Mesenchymal stem cell (in vitro differentiated cells and primary cell): ENCODE results near the gene MDM1.

Experiments
- DNase-seq: peaks from one replicate; pipeline ENCODE4 v3.0.0-alpha.2; 2013
- H2AFZ ChIP-seq: one replicate; pipeline ENCODE4 v1.6.1; 2013; ENCODE audit warnings: low read depth, mild to moderate bottlenecking, control low read depth, inconsistent platforms, low read length, moderate library complexity
- H2AK5ac ChIP-seq: 2 replicates; pipeline ENCODE4 v1.6.1; 2013; ENCODE audit warnings: low read length, moderate library complexity, mild to moderate bottlenecking, inconsistent platforms; ENCODE audit not compliant: severe bottlenecking
- H2BK120ac ChIP-seq: one replicate; pipeline ENCODE4 v1.6.1; 2013; ENCODE audit warnings: low read depth, mild to moderate bottlenecking, inconsistent platforms, low read length, moderate library complexity
- H2BK12ac ChIP-seq, 2 experiments: one replicate each; pipeline ENCODE4 v1.6.1; 2013; ENCODE audit warnings: inconsistent platforms in 2 of 2, low read length in 2 of 2, mild to moderate bottlenecking in 2 of 2, moderate library complexity in 2 of 2, control low read depth in 1 of 2
- H2BK15ac ChIP-seq: one replicate; pipeline ENCODE4 v1.6.1; 2013; ENCODE audit warnings: mild to moderate bottlenecking, low read depth, inconsistent platforms; ENCODE audit not compliant: poor library complexity, severe bottlenecking
- H2BK5ac ChIP-seq: 2 replicates; pipeline ENCODE4 v1.6.1; 2013; ENCODE audit warnings: low read depth, mild to moderate bottlenecking, low read length, control low read depth, inconsistent platforms; ENCODE audit not compliant: poor library complexity, severe bottlenecking
- H3K14ac ChIP-seq, 2 experiments: one replicate each; pipeline ENCODE4 v1.6.1; 2013; ENCODE audit warnings: inconsistent platforms in 2 of 2, low read length in 2 of 2, control low read depth in 1 of 2, mild to moderate bottlenecking in 1 of 2, moderate library complexity in 1 of 2
- H3K18ac ChIP-seq, 2 experiments: one replicate each; pipeline ENCODE4 v1.6.1; 2013; ENCODE audit warnings: inconsistent platforms in 2 of 2, low read length in 2 of 2, control low read depth in 1 of 2, low read depth in 1 of 2, mild to moderate bottlenecking in 1 of 2
- H3K23ac ChIP-seq, 2 experiments: one replicate each; pipeline ENCODE4 v1.6.1; 2013; ENCODE audit warnings: inconsistent platforms in 2 of 2, low read length in 2 of 2, mild to moderate bottlenecking in 2 of 2, moderate library complexity in 2 of 2, control low read depth in 1 of 2
- H3K27ac ChIP-seq: 2 replicates; pipeline ENCODE4 v1.5.1; 2013; ENCODE audit warnings: mild to moderate bottlenecking, moderate library complexity, low read length, control low read depth, inconsistent platforms; ENCODE audit not compliant: poor library complexity, severe bottlenecking
- H3K27me3 ChIP-seq, 2 experiments: 2 replicates each; pipeline versions ENCODE4 v1.6.1 to v1.7.0; 2013; ENCODE audit warnings: low read length in 2 of 2, mild to moderate bottlenecking in 2 of 2, moderate library complexity in 2 of 2, control low read depth in 1 of 2, inconsistent platforms in 1 of 2; ENCODE audit not compliant: control insufficient read depth in 1 of 2, insufficient read depth in 1 of 2
- H3K36me3 ChIP-seq, 2 experiments: 2 replicates each; pipeline versions ENCODE4 v1.6.1 to v1.7.0; 2013; ENCODE audit warnings: low read length in 2 of 2, control low read depth in 1 of 2, inconsistent platforms in 1 of 2, low read depth in 1 of 2, mild to moderate bottlenecking in 1 of 2; ENCODE audit not compliant: insufficient read depth in 2 of 2, control insufficient read depth in 1 of 2
- H3K4ac ChIP-seq, 2 experiments: one replicate each; pipeline ENCODE4 v1.6.1; 2013; ENCODE audit warnings: inconsistent platforms in 2 of 2, low read length in 2 of 2, mild to moderate bottlenecking in 2 of 2, moderate library complexity in 2 of 2, control low read depth in 1 of 2, low read depth in 1 of 2
- H3K4me1 ChIP-seq: 2 replicates; pipeline ENCODE4 v1.6.1; 2013; ENCODE audit warnings: low read depth, low read length, control low read depth; ENCODE audit not compliant: control insufficient read depth, insufficient read depth
- H3K4me2 ChIP-seq: 2 replicates; pipeline ENCODE4 v1.6.1; 2013; ENCODE audit warnings: low read length, mild to moderate bottlenecking, inconsistent platforms; ENCODE audit not compliant: poor library complexity, severe bottlenecking
- H3K4me3 ChIP-seq, 2 experiments: 2 replicates each; pipeline versions ENCODE4 v1.5.1 to v1.7.0; 2013; ENCODE audit warnings: low read length in 2 of 2, mild to moderate bottlenecking in 2 of 2, control low read depth in 1 of 2, low read depth in 1 of 2; ENCODE audit not compliant: insufficient read depth in 1 of 2
- H3K79me1 ChIP-seq: replicated peaks from 2 replicates; pipeline ENCODE4 v1.6.1; 2013; ENCODE audit warnings: mild to moderate bottlenecking, control low read depth, low read length, inconsistent platforms; ENCODE audit not compliant: poor library complexity, severe bottlenecking
- H3K9ac ChIP-seq: 2 replicates; pipeline ENCODE4 v1.7.0; 2013; ENCODE audit warnings: mild to moderate bottlenecking, low read length, moderate library complexity
- H3K9me3 ChIP-seq: 2 replicates; pipeline ENCODE4 v1.7.0; 2013; ENCODE audit warnings: mild to moderate bottlenecking, low read length; ENCODE audit not compliant: control insufficient read depth
- H4K8ac ChIP-seq: one replicate; pipeline ENCODE4 v1.6.1; 2013; ENCODE audit warnings: inconsistent platforms, mild to moderate bottlenecking, low read length, moderate library complexity
- H4K91ac ChIP-seq: one replicate; pipeline ENCODE4 v1.6.1; 2013; ENCODE audit warnings: mild to moderate bottlenecking, low read length, inconsistent platforms
- WGBS: methylation state at CpG from one replicate; pipeline ENCODE4 v1.1.7; 2013; ENCODE audit warnings: mixed read lengths; 5-methylcytosine and 5-hydroxymethylcytosine counted together

The MDM1 gene

GRCh38 chr12:68264158-68264855 lies 67.9 kb downstream of the MDM1 start:
- H3K27ac ChIP-seq = peak overlapping the region; percentile 58
- 95% methylated on average over 7 of the region's 7 CpGs for WGBS

DNA sequence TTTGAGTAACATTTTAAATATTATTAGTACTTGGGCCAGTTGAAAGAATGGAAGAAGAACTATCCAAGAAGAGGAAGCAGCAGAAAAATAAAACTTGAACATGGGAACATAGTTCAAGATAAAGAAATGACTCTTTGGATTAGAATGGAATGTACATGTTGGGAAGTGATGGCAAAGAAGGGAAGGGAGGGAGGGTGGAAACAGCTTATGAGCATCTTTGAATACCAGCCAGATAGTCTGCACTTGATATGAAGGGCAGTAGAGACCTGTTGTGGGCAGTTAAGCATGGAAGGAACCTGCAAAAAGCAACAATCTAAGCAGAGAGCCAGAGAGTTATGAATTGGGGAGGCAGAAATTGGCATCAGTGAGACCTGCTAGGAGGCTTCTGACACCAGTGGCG lies 68.8 kb downstream of the MDM1 start:
- Histone ChIP-seq H2BK12ac (no peak overlapping the region), H3K4me2 (no peak overlapping the region), H3K4ac (no peak overlapping the region), H3K23ac (no peak overlapping the region), H2AK5ac (no peak overlapping the region), H3K36me3 (no peaks in the 10 kb centered on the region), H2BK5ac (no peak overlapping the region), H3K9me3 (no peaks in the 10 kb centered on the region), H2BK15ac (no peak overlapping the region), H3K14ac (no peak overlapping the region), H3K27ac (no peak overlapping the region), H3K27me3 (no peaks in the 10 kb centered on the region), H3K4me3 (no peak overlapping the region), H2AFZ (no peak overlapping the region), H3K4me1 (peaks cover 5% of the 10 kb centered on the region), H4K91ac (no peak overlapping the region), H2BK120ac (no peak overlapping the region), H3K18ac (no peak overlapping the region), H3K79me1 (no peaks in the 10 kb centered on the region), H4K8ac (no peak overlapping the region), H3K9ac (no peak overlapping the region)
- no CpG with 5 or more reads among the region's 1 CpG for WGBS
- peak; percentile 24 for DNase-seq

More at GRCh38 chr12:68264158-68264855, 67.9 kb downstream of the MDM1 start:
- Histone ChIP-seq H3K4me3 (peak overlapping the region in 1 of 2 experiments; percentile 23), H3K79me1 (no peaks in the 10 kb centered on the region), H4K91ac (no peak overlapping the region), H3K36me3 (no peaks in the 10 kb centered on the region), H2BK5ac (no peak overlapping the region), H2BK15ac (no peak overlapping the region), H3K18ac (no peak overlapping the region), H3K9me3 (no peaks in the 10 kb centered on the region), H3K4me2 (no peak overlapping the region), H2AK5ac (peak overlapping the region; percentile 92), H2AFZ (no peak overlapping the region), H3K4ac (no peak overlapping the region), H3K9ac (no peak overlapping the region), H3K23ac (no peak overlapping the region), H3K14ac (no peak overlapping the region), H3K4me1 (peaks cover 5% of the 10 kb centered on the region), H4K8ac (no peak overlapping the region), H2BK120ac (no peak overlapping the region), H2BK12ac (no peak overlapping the region), H3K27me3 (no peaks in the 10 kb centered on the region)
- DNase-seq = no peak

DNA sequence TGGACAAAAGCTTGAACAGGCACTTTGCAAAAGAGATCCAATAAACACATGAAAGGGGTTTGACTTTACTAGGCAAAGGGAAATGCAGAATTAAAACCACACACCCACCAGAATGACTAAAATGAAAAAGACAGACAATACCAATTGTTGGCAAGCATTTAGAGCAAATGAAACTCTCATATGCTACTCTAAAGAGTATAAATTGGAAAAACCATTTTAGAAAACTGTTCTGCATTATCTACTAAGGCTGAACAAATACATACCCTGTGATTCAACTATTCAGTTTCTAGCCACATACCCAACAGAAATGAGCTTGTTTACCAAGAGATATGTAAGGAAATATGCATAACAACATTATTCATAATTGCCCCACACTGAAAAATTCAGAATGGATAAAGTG lies 70.3 kb downstream of the MDM1 start:
- Histone ChIP-seq H2AK5ac (no peak overlapping the region), H3K36me3 (no peaks in the 10 kb centered on the region), H3K9me3 (no peaks in the 10 kb centered on the region), H2BK5ac (no peak overlapping the region), H3K23ac (no peak overlapping the region), H2BK15ac (no peak overlapping the region), H2AFZ (no peak overlapping the region), H2BK120ac (no peak overlapping the region), H3K14ac (no peak overlapping the region), H3K79me1 (no peaks in the 10 kb centered on the region), H4K91ac (no peak overlapping the region), H3K4me1 (peaks cover 5% of the 10 kb centered on the region), H4K8ac (no peak overlapping the region), H3K18ac (no peak overlapping the region), H3K27me3 (no peaks in the 10 kb centered on the region), H2BK12ac (no peak overlapping the region), H3K9ac (no peak overlapping the region), H3K4ac (no peak overlapping the region), H3K4me2 (no peak overlapping the region), H3K4me3 (no peak overlapping the region), H3K27ac (no peak overlapping the region)
- DNase-seq = no peak

GRCh38 chr12:68260153-68260552 lies 72.0 kb downstream of the MDM1 start:
- Histone ChIP-seq H2BK5ac (no peak overlapping the region), H3K27me3 (no peaks in the 10 kb centered on the region), H3K27ac (no peak overlapping the region), H3K4me1 (peaks cover 2% of the 10 kb centered on the region), H2AK5ac (no peak overlapping the region), H3K4ac (no peak overlapping the region), H3K4me3 (no peak overlapping the region), H4K91ac (no peak overlapping the region), H2BK15ac (no peak overlapping the region), H3K4me2 (no peak overlapping the region), H3K9me3 (no peaks in the 10 kb centered on the region), H3K14ac (no peak overlapping the region), H4K8ac (no peak overlapping the region), H3K79me1 (no peaks in the 10 kb centered on the region), H3K23ac (no peak overlapping the region), H3K9ac (no peak overlapping the region), H2BK120ac (no peak overlapping the region), H2BK12ac (no peak overlapping the region), H2AFZ (no peak overlapping the region), H3K18ac (no peak overlapping the region), H3K36me3 (no peaks in the 10 kb centered on the region)
- 100% methylated on average over 1 of the region's 3 CpGs for WGBS
- DNase-seq = no peak
